Astrocyte of the hippocampus (primary cell): ENCODE data around the gene PRODH2.
A peak's percentile ranks its signal among the peaks of the same experiment; 100 is the strongest.
"Not testable (repeated sequence)": the region's sequence is repeated elsewhere in the genome, so short reads cannot be mapped to it uniquely, and the experiment has no call there.

ENCODE experiments used
- DNase-seq: peaks from one replicate; pipeline ENCODE4 v3.0.0; 2011; ENCODE audit warnings: low read depth, low spot score

PRODH2 gene

DNA sequence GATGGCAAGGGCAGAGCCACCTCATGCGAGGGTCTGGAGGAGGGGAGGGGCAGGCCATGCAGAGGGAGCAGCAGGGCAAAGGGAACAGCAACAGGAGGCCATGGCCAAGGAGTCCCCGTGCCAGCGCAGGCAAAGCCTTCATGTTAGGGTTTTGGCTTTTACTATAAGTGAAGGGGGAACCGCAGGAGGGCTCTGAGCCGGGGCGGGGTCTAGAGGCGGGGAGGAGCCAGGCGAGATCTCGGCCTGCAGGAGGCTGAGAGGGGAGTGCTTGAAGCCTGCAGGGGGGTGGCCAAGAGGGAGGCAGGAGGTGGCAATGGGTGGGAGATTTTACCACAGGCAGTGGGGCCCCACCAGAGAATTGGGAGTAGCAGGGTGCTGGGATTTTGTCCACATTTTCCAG, 31.0 kb downstream of the PRODH2 start:
- DNase-seq: no peak

DNA sequence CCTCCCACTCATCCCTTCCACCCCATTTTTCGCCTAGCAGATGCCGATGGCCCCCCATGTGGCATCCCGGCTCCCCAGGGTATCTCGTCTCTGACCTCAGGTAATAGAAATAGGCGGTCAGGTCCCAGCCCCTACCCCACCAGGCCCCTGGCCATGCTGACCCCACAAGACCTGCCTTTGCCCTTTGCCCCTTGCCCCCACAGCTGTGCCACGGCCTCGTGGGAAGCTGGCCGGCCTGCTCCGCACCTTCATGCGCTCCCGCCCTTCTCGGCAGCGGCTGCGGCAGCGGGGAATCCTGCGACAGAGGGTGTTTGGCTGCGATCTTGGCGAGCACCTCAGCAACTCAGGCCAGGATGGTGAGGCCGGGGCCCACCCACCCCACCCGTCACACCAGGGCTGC, 31.9 kb downstream of the PRODH2 start:
- DNase-seq: no peak

DNA sequence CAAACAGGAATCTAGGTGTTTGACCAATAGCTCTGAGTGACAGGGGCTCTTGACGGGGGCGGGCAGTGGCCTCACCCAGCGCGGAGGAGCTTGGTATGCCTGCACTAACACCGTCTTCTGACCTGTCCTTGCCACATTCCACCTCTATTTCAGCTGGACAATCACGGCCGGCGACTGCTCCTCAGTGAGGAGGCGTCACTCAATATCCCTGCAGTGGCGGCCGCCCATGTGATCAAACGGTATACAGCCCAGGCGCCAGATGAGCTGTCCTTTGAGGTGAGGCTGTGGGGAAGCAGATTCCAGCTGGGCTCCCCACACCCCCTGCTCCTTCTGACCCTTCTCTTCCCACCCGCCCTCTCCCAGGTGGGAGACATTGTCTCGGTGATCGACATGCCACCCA, 32.6 kb downstream of the PRODH2 start:
- no peak for DNase-seq

DNA sequence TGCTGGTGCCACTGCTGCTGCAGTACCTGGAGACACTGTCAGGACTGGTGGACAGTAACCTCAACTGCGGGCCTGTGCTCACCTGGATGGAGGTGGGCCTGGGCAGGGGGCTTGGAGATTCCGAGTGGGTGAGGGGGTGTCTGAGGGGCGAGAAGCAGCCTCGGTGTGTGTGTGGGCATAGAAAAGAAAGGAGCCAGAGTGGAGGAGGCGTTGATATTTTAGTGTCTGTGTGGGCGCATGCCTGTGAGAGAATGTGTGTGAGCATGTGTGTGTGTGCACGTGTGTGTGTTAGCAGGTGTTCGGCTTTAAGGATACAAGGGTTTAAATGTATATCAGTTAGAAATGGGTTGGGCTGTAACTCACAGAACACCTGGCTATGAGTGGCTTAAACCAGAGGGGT, 33.6 kb downstream of the PRODH2 start:
- DNase-seq: no peak

GRCh38 chr19:35777961-35778360, 34.7 kb downstream of the PRODH2 start:
- DNase-seq: no peak

GRCh38 chr19:35777086-35777841, 35.4 kb downstream of the PRODH2 start:
- DNase-seq: no peak

DNA sequence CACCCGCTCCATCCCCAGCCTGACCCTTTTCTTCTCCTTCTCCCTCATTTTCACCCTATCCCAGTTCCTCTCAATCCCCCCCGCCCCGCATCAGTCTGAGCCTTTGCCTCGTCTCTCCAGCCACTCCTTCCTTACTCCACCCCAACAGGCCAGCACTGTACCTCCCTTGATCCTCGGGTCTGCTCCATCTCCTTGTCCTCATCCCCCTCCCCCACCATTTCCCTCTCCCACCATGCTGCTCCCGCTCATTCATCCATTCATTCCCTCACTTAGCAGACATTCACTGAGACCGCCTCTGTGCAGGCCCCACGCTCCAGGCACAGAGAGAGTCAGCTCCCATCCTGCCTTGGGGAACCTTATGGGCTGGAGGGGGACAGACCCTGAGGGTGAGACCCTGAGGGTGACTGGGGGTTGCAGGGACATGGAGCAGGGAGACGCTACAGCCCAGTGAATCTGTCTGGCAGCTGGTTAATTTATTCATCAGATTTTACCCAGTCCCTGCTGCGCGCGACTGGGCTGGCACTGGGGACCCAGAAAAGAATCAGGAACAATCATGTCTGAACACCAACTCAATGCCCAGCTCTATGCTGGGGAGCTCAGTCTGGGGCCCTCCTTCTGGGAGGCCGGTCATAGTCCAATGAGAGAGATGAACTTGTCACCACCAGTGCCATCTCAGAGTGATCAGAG, 36.4 kb downstream of the PRODH2 start:
- DNase-seq: no peak

GRCh38 chr19:35775298-35776101, 37.1 kb downstream of the PRODH2 start, which contains the start of gene ARHGAP33:
Gene ARHGAP33 (plus strand): TSS chr19:35775564. CDS start chr19:35775659, 95 bp downstream.
- peak; percentile 99 for DNase-seq

DNA sequence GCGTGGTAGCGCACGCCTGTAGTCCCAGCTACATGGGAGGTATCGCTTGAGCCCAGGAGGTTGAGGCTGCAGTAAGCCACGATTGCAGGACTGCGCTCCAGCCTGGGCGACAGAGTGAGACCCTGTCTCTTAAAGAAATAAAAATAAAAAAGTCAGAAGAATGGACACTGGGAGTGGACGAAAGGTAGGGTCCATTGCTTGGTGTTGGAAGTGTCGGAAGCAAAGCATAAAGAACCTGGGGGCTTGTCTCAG, 37.7 kb downstream of the PRODH2 start:
- DNase-seq: no peak

GRCh38 chr19:35774274-35775045, 38.2 kb downstream of the PRODH2 start:
- no peak for DNase-seq

DNA sequence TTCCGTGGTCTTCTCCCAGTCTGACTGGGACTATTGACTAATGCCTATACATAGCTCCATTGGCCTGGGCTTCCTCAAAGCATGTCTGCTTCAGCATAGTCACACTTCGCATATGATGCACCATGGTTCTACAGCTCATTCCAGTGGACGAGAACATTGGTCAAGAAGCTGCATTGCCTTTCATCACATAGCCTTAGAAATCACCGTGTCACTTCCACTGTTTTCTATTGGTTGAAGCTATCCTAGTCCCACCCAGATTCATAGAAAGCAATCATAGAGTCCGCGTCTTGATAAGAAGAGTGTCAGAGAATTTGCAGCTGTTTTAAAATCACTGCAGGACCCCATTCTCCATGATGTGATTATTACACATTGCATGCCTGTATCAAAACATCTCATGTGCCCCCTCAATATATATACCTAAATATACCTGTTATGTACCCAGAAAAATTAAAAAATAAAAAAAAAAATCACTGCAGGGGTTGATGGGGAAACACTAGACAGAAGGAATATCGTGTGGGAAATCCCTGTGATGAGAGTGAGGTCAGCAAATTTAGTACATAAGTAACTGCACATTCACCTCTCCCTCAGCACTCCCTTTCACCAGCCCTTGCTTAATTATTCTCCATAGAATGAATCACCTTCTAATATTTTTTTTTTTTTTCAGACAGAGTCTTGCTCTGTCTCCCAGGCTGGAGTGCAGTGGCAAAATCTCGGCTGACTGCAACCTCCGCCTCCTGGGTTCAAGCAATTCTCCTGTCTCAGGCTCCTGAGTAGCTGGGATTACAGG, 39.4 kb downstream of the PRODH2 start:
- DNase-seq: no peak

GRCh38 chr19:35772362-35772761, 40.3 kb downstream of the PRODH2 start:
- not testable (repeated sequence) for DNase-seq

- DNase-seq: no peak
These were observed 44.6 kb downstream of the PRODH2 start for GRCh38 chr19:35768082-35768421.

GRCh38 chr19:35767288-35768081, 45.2 kb downstream of the PRODH2 start:
- peak; percentile 27 for DNase-seq

DNA sequence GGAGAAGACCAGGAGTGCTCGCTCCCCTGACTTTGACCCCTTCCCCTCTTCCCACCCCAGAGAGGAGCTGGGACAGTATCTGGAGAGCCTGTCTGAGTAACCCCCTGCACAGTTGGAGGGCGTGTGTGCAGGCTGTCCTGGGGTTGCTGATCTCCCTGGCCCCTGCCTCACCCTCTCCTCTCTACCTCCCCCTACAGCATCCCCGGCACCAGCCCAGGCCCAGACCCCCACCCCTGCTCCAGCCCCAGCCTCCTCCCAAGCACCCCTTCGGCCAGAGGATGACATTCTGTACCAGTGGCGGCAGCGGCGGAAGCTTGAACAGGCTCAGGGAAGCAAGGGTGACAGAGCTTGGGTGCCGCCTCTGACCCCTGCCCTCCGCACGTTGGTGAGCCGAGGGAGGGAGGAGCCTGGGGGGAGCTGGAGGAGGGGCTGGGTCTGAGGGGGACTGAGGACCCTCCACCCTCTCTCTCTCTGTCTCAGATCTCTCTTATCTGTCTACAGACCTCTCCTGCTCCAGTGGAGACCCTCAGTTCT, 46.0 kb downstream of the PRODH2 start:
- no peak for DNase-seq

DNA sequence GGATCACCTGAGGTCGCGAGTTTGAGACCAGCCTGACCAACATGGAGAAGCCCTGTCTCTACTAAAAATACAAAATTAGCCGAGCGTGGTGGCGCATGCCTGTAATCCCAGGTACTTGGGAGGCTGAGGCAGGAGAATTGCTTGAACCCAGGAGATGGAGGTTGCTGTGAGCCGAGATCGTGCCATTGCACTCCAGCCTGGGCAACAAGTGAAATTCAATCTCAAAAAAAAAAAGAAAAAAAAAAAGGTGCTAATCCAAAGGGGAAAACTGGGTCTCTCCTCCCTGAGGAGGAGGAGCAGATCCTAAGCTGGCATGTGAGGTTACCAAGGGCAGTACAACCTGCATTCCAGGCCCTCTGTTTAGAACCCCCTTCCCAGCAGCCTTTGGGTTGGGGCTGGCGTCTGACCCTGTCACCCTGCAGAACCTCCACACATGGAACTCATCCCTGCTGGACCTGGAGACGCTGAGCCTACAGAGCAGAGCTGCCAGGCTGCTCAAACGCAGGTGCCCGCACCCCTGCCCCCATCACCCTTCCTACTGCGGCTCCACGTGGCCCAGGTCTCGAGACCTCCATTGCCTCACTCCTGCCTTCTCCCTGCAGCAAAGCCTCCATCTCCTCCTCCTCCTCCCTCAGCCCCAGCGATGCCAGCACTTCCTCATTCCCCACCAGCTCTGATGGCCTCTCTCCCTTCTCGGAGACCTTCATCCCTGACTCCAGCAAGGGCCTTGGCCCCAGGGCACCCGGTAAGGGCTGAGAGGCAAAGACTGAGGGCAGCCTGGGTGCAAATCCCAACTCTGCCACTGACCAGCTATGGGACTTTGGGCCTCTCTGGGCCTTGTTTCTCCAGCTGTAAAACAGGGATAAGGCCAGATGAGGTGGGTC, 48.0 kb downstream of the PRODH2 start:
- DNase-seq: no peak

DNA sequence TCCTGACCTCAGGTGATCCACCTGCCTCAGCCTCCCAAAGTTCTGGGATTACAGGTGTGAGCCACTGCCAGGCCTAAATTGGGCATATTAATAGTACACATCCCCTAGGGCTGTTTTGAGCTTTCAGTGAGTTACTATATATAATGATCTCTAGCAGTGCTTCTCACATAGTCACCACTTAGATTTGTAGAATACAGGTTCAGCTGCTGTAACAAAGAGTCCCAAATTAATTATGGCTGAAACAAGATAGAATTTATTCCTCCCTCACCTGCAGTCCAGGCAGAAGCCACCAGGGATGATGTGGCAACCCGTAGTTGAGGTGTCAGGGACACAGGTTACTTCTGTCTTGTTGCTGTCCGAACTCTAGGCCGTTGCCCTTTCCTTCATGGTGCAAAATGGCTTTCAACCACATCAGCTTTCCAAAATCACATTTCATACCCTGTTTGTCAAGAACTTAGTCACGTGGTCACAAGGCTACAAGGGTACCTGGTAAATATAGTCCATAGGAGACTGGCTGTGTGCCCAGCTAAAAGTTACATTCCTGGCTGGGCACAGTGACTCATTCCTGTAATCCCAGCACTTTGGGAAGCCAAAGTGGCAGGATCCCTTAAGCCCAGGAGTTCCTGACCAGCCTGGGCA, 51.8 kb downstream of the PRODH2 start:
- DNase-seq: no peak

DNA sequence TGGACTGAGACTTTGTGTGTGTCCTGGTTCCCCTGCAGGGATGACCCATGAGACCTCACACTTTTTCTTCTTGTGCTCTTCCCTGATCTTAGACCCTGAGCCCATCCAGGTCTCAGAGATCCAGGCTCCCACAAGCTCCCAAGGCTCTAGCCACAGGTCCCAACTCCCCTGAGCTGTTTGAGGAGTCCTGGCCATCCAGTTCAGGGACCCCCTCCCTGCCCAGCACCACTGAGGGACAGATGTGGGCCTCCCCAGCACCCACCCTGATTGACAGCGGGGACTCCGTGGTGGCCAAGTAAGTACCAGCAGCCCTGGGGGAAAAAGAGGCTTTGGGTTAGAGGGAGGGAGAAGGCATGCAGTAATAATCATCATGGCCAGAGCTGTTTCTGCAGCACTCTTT, 52.9 kb downstream of the PRODH2 start:
- DNase-seq: no peak
